Stimulated activated CD8-positive, alpha-beta memory T cell treated with anti-CD3 and anti-CD28 coated beads, Interleukin-4, amount 100 ng/mL, for 48 hours (primary cell): ENCODE results near the gene GGT6.
"Not testable (repeated sequence)": the region's sequence is repeated elsewhere in the genome, so short reads cannot be mapped to it uniquely, and the experiment has no call there.

ENCODE experiments used
- DNase-seq: peaks from one replicate; pipeline ENCODE4 v3.0.0-alpha.2; 2020

Gene GGT6

DNA sequence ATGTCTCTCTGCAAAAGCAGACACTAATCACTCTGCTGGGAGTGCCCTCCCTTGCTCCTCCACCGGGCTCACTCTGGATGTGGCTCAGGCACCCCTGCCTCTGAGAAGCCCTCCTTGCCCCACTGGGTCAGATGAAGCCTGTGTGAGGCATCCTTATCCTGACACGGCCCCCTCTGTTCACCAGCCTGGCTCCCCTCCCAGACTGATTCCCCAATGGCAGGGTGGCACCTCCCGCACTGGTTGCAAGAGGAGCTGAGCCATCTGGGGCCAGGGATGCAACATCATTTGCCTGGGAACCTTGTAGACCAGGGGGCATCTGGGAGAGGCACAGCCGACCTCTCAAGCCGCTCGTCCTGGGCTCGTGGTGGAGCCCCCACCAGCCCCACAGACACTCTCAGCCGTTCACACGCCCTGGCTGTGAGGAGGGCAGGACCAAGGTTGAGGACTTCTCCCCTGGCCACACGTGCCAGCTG is 30.6 kb upstream of the GGT6 start:
- DNase-seq, result no peak

DNA sequence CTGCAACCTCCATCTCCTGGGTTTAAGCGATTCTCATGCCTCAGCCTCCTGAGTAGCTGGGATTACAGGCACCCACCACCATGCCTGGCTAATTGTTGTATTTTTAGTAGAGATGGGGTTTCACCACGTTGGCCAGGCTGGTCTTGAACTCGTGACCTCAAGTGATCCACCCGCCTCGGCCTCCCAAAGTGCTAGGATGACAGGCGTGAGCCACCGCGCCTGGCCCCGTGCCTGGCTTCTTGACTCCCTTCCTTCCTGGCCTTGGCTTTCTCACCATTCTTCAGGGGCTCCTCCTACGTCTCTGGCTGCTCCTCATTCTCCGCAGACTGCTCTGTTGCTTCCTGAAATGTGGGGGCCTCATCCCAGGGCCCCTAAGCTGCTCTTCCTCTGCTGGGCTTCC is 29.7 kb upstream of the GGT6 start:
- DNase-seq, result not testable (repeated sequence)

GRCh38 chr17:4588898-4589625 is 28.7 kb upstream of the GGT6 start:
- DNase-seq, result no peak

GRCh38 chr17:4588391-4588790 is 28.0 kb upstream of the GGT6 start:
- no peak for DNase-seq

GRCh38 chr17:4587803-4588202 is 27.4 kb upstream of the GGT6 start:
- no peak for DNase-seq

GRCh38 chr17:4587195-4587594 is 26.8 kb upstream of the GGT6 start:
- no peak for DNase-seq

DNA sequence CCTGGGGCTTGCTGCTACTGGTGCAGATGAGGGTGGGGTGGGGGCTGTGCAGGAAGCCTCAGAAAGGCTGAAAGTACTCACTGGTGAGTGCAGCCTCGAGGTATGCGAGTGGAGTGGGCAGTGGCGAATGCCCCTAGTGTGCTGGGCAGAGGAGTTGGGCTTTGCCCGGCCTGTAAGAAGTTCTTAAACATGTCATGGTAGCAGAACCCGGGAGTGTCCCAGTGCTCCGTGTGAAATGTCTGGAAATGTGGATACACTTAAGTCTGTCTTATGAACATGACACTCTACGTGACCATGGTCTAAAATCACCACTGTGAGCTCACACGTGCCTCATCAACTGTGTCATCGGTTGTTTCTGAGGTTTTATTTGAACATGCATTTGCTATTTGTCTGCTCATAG is 25.7 kb upstream of the GGT6 start:
- no peak for DNase-seq

GRCh38 chr17:4585638-4585994 is 25.2 kb upstream of the GGT6 start:
- DNase-seq, result no peak

- DNase-seq, result no peak
Measured at GRCh38 chr17:4584917-4585637, 24.7 kb upstream of the GGT6 start.

- peak; percentile 40 for DNase-seq
Measured at GRCh38 chr17:4584101-4584916, 23.9 kb upstream of the GGT6 start, which contains the start of gene SMTNL2. Gene SMTNL2, plus strand, starts transcription at chr17:4584529. Its CDS starts 77 bp downstream, at chr17:4584606.

- DNase-seq, result no peak
Measured at GRCh38 chr17:4583782-4584100, 23.4 kb upstream of the GGT6 start.

GRCh38 chr17:4583206-4583605 is 22.8 kb upstream of the GGT6 start:
- DNase-seq, result no peak

- DNase-seq, result no peak
Measured at GRCh38 chr17:4582691-4583090, 22.3 kb upstream of the GGT6 start.

DNA sequence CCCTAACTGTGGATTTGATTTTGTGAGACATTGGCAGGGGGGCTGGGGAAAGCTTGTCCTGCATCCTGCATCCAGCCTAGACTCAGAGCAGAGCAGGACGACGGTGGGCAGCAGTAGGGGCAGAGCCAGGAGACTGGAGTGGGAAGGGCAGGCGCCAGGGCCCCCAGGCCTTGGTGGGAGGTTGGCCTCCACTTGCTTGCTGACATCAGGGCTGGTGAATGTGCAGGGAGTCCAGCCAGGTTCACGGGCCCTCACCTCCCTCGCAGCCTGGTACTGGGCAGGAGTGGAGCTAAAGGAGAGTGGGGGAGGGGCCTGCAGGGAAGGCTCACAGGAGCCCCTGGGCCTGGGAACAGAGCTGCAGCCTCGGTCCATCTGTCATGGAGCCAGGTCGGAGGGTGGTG is 21.7 kb upstream of the GGT6 start:
- DNase-seq, result no peak

DNA sequence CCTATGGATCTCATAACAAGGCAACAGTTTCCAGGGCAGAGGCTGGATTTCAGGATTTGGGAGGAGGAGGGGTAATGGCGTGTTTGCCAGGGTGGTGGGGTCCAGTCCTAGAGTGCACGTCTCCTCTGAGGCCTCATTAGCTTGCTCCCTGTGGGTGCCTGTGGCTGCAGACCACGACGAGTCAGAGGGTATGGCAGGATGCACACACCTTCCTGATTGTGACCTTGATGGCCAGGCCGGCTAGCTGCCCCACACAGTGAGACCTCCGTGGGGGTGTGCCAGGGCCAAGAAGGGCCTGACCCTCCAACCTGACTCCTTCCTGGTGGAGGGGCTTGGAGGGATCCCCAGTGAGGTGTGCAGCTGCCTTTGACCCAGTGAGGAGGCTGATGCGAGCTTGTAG is 19.9 kb upstream of the GGT6 start:
- DNase-seq, result no peak

DNA sequence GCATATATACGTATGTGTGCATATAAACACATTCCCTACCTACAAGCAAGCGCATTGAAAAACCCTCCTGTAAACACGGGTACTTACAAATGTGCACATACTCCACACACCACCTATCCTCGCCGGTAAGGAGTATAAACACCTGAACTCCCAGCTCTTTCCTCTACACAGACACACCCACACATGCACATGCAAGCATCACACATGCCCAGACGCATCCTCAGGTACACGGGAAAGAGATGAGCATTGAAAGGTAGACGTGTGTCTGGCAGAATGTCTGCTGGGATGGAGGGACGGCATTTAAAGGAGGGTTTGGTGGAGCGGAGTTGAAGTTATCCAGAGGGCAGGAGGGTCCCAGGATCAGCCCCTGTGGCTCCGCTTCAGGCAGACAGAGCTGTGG is 19.3 kb upstream of the GGT6 start:
- DNase-seq, result no peak

GRCh38 chr17:4578349-4578748 is 18.0 kb upstream of the GGT6 start:
- DNase-seq, result not testable (repeated sequence)

DNA sequence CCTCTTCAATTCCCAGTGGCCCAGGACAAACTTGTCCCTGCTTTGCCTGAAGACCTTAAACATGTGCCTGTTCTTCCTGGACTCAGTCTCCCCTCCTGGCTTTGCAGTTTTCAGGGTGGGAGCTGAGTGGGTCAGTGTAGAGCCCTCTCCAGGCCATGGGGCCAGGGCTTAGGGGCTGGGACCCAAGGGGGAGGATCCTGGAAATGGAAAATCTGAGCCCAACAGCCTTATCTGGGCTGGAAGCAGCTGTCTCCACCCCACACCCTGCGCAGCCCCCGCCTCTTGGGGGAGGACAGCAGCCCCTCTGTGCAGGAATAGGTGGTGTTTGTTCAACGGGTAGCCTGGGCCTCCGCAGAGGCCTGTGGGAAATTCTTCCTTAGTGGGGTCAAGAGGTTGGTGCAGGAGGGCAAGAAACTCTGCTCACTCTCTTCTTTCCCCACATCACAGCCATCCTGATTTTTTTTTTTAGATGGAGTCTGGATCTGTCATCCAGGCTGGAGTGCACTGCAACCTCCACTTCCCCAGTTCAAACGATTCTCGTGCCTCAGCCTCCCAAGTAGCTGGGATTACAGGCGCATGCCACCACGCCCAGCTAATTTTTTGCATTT is 17.1 kb upstream of the GGT6 start:
- DNase-seq, result no peak

DNA sequence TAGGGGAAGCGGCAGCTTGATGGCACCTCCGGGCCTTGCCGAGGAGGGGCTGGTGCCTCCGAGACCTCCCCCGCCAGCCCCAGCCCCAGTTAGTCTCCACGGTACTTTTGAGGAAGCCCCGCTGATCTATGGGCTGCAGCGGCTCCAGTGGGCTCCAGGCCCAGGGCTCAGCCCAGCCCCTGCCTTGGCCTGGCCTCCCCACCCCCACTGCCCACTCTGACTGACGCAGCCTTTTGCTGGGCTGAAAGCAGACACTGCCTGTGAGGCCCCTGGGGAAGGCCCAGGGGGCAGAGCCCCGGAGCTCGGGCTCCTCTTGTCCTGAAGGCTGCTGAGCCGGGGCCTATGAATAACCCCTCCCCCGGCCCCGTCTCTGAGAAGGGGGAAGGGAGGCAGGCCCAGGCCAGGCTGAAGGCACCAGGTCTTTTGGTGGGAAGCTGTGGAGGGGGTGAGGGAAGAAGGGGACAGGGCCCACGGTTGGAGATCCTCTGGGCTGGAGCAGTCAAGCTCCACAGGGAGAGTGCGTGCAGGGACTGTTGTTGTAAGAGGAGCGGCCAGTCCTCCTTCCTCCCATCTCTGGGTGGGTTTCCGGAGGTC is 16.4 kb upstream of the GGT6 start:
- no peak for DNase-seq

GRCh38 chr17:4576161-4576558 is 15.8 kb upstream of the GGT6 start:
- DNase-seq, result no peak

- no peak for DNase-seq
Measured at GRCh38 chr17:4574448-4575045, 14.2 kb upstream of the GGT6 start.

GRCh38 chr17:4573669-4574068 is 13.3 kb upstream of the GGT6 start:
- DNase-seq, result peak; percentile 78

DNA sequence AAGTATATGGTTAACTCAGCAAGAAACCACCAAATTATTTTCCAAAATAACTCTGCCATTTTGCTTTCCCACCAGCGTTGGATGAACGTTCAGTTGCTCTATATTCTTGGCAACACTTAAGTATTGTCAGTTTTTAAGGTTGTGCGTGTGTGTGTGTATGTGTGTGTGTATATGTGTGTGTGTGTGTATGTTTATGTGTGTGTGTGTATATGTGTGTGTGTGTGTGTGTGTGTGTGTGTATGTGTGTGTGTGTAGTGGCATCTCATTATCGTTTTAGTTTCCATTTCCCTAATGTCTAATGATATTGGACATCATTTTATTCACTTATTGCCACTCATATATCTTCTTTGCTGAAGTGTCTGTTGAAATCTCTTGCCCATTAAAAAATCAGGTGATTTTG is 12.7 kb upstream of the GGT6 start:
- DNase-seq, result no peak
